HG03103 (cell line): ENCODE measurements around the gene DIP2C.

Source experiments
- ATAC-seq: cut with Tn5 transposase; IDR thresholded peaks from one replicate; pipeline ENCODE4 v1.9.1; 2021; ENCODE audit warnings: low read depth; ENCODE audit not compliant: unreplicated experiment

The DIP2C gene

GRCh38 chr10:630581-631073 lies 58.8 kb downstream of the DIP2C start:
- ATAC-seq: no peak

- ATAC-seq: no peak
These were observed 60.1 kb downstream of the DIP2C start for GRCh38 chr10:629186-629998.

GRCh38 chr10:628386-629045 lies 61.0 kb downstream of the DIP2C start:
- no peak for ATAC-seq

- ATAC-seq: no peak
These were observed 62.2 kb downstream of the DIP2C start for GRCh38 chr10:627032-627992.

- no peak for ATAC-seq
These were observed 63.4 kb downstream of the DIP2C start for GRCh38 chr10:625751-626711.

GRCh38 chr10:625333-625696 lies 64.2 kb downstream of the DIP2C start:
- ATAC-seq: no peak

- ATAC-seq: no peak
These were observed 64.7 kb downstream of the DIP2C start for GRCh38 chr10:624605-625332.

- ATAC-seq: no peak
These were observed 65.2 kb downstream of the DIP2C start for GRCh38 chr10:624312-624604.

GRCh38 chr10:623477-624311 lies 65.8 kb downstream of the DIP2C start:
- ATAC-seq: no peak

GRCh38 chr10:623014-623413 lies 66.5 kb downstream of the DIP2C start:
- ATAC-seq: no peak

- ATAC-seq: no peak
These were observed 67.3 kb downstream of the DIP2C start for GRCh38 chr10:621981-622740.

GRCh38 chr10:621513-621912 lies 68.0 kb downstream of the DIP2C start:
- ATAC-seq: no peak

GRCh38 chr10:620971-621370 lies 68.5 kb downstream of the DIP2C start:
- ATAC-seq: no peak

GRCh38 chr10:620417-620816 lies 69.1 kb downstream of the DIP2C start:
- ATAC-seq: no peak

- ATAC-seq: no peak
These were observed 69.8 kb downstream of the DIP2C start for GRCh38 chr10:619710-620109.

GRCh38 chr10:618229-618989 lies 71.1 kb downstream of the DIP2C start:
- no peak for ATAC-seq

GRCh38 chr10:617471-617870 lies 72.0 kb downstream of the DIP2C start:
- ATAC-seq: no peak
